ENCODE measurements around the gene ERC2. TPM values are rescaled to one million over a fixed set of nuclear protein-coding genes. Genes with fewer than 3 reads are reported as not detected.

Gene ERC2
- total and polyA plus RNA-seq, 11 donors: 0.16 to 3.8 (median 1.6) TPM

- no peaks in the 10 kb centered on the region for H3K36me3 ChIP-seq
- TF ChIP-seq CTCF (IDR thresholded peaks at IDR 0.05) (no peak), POLR2A (IDR thresholded peaks at IDR 0.05) (no peak)
- no peaks in the 10 kb centered on the region for H3K4me1 ChIP-seq
- intact Hi-C loops (cut with DNase I): no loop called here
- DNase-seq (no peak), ATAC-seq (no peak)
- H3K27me3 ChIP-seq: peaks cover 0 to 5% (median 0%) of the 10 kb centered on the region in 9 donors
- H3K9me3 ChIP-seq: no peaks in the 10 kb centered on the region
- H3K4me3 ChIP-seq: no peak overlapping the region
- no peak overlapping the region for H3K27ac ChIP-seq
- 86 to 90% (median 90%) methylated on average over 7 of the region's 7 CpGs for WGBS, 4 donors
Measured at GRCh38 chr3:56173601-56174000, 294.7 kb downstream of the ERC2 start.

GRCh38 chr3:56164436-56164835 lies 303.8 kb downstream of the ERC2 start:
- DNase-seq (no peak), ATAC-seq (no peak)
- H3K9me3 ChIP-seq: peaks cover 0 to 27% (median 0%) of the 10 kb centered on the region in 12 donors
- WGBS, 4 donors: 85 to 89% (median 85%) methylated on average over 3 of the region's 3 CpGs
- H3K27me3 ChIP-seq: no peaks in the 10 kb centered on the region
- H3K4me1 ChIP-seq: no peaks in the 10 kb centered on the region
- intact Hi-C loops (cut with DNase I): no loop called here
- no peak for TF ChIP-seq CTCF (IDR thresholded peaks at IDR 0.05)
- no peak for TF ChIP-seq POLR2A (IDR thresholded peaks at IDR 0.05)
- no peaks in the 10 kb centered on the region for H3K36me3 ChIP-seq
- no peak overlapping the region for H3K27ac ChIP-seq
- H3K4me3 ChIP-seq: no peak overlapping the region

- Histone ChIP-seq H3K4me3 (no peak overlapping the region), H3K4me1 (peaks cover 0 to 5% (median 0%) of the 10 kb centered on the region in 12 donors), H3K9me3 (peaks cover 0 to 29% (median 0%) of the 10 kb centered on the region in 12 donors), H3K27me3 (no peaks in the 10 kb centered on the region), H3K36me3 (no peaks in the 10 kb centered on the region), H3K27ac (no peak overlapping the region)
- intact Hi-C loops (cut with DNase I): no loop called here
- TF ChIP-seq POLR2A (IDR thresholded peaks at IDR 0.05) (no peak), CTCF (IDR thresholded peaks at IDR 0.05) (no peak)
- peak in 4 of 5 donors; percentile 10 to 28 (median 22) for DNase-seq
- WGBS, 4 donors: 57 to 65% (median 62%) methylated on average over 3 of the region's 3 CpGs
- ATAC-seq: peak in 3 of 4 donors; percentile 24 to 67 (median 45)
Measured at GRCh38 chr3:56157693-56158362, 310.4 kb downstream of the ERC2 start.

GRCh38 chr3:56154297-56154696 lies 314.0 kb downstream of the ERC2 start:
- TF ChIP-seq CTCF (IDR thresholded peaks at IDR 0.05): no peak
- no peak for TF ChIP-seq POLR2A (IDR thresholded peaks at IDR 0.05)
- Histone ChIP-seq H3K36me3 (no peaks in the 10 kb centered on the region), H3K9me3 (no peaks in the 10 kb centered on the region), H3K4me1 (peaks cover 0 to 5% (median 0%) of the 10 kb centered on the region in 12 donors), H3K27ac (no peak overlapping the region), H3K4me3 (no peak overlapping the region), H3K27me3 (no peaks in the 10 kb centered on the region)
- intact Hi-C loops (cut with DNase I): no loop called here
- 91 to 97% (median 96%) methylated on average over 1 of the region's 1 CpG for WGBS, 4 donors
- DNase-seq: no peak
- no peak for ATAC-seq

Measured in heart left ventricle (tissue), 16 donors.